ENCODE results near the gene CRACR2A. TPM values are rescaled to one million over a fixed set of nuclear protein-coding genes. Genes with fewer than 3 reads are reported as not detected.

The CRACR2A gene
- total and polyA plus RNA-seq, 2 of the 8 experiments (the other 6 are each of a cell fraction or from before 2014, with no cell fraction given): 0.85 to 3.2 TPM

GRCh38 chr12:3651585-3652424 lies 101.1 kb downstream of the CRACR2A start:
- TF ChIP-seq GTF2F1 (IDR thresholded peaks at IDR 0.05; ENCODE audit: borderline replicate concordance, low read depth, low read length) (no peak), POLR2A (IDR thresholded peaks at IDR 0.05; ENCODE audit: control extremely low read depth in 1 of 2, low read depth in 2 of 2, low read length in 2 of 2) (no peak)
- Histone ChIP-seq H3K79me1 (ENCODE audit: low read depth, low read length) (no peaks in the 10 kb centered on the region), H3K4me3 (ENCODE audit: extremely low read depth in 1 of 4, insufficient read depth in 2 of 4, low read depth in 3 of 4, low read length in 4 of 4) (no peak overlapping the region), H4K20me1 (replicated peaks in 1 of 2; ENCODE audit: control insufficient read depth in 1 of 2, insufficient read depth in 2 of 2, low read length in 2 of 2) (peaks cover 0 to 1% of the 10 kb centered on the region in 2 experiments), H3K23me2 (ENCODE audit: low read depth, low read length) (no peaks in the 10 kb centered on the region), H3K18ac (ENCODE audit: extremely low read depth, low read length) (no peak overlapping the region), H3K14ac (ENCODE audit: insufficient read length) (no peak overlapping the region), H2BK15ac (ENCODE audit: low read length) (no peak overlapping the region), H2BK12ac (ENCODE audit: low read depth, low read length) (no peak overlapping the region), H4K91ac (replicated peaks; ENCODE audit: insufficient read length, low read length) (no peak overlapping the region), H3K36me3 (ENCODE audit: control insufficient read depth in 2 of 4, insufficient read depth in 4 of 4, low read length in 3 of 4) (no peaks in the 10 kb centered on the region), H3K23ac (ENCODE audit: insufficient read length) (no peak overlapping the region), H2AFZ (ENCODE audit: low read length) (no peak overlapping the region), H3K4ac (replicated peaks; ENCODE audit: insufficient read length, low read depth, low read length) (no peak overlapping the region), H2BK20ac (ENCODE audit: low read length) (no peak overlapping the region), H3K27ac (ENCODE audit: low read depth, low read length) (no peak overlapping the region), H3K9ac (replicated peaks in 1 of 4; ENCODE audit: extremely low read depth in 1 of 4, low read depth in 3 of 4, low read length in 3 of 4) (no peak overlapping the region; a peak in 1 of 7 replicates), H3K4me1 (replicated peaks in 1 of 4; ENCODE audit: control insufficient read depth in 3 of 4, insufficient read depth in 4 of 4, low read length in 3 of 4) (no peaks in the 10 kb centered on the region), H3K79me2 (ENCODE audit: control insufficient read depth in 1 of 2, insufficient read depth in 2 of 2, low read length in 2 of 2) (no peaks in the 10 kb centered on the region), H3K9me3 (ENCODE audit: insufficient read depth in 2 of 2, low read depth in 1 of 2, low read length in 1 of 2) (no peaks in the 10 kb centered on the region), H3K4me2 (ENCODE audit: insufficient read depth in 1 of 2, low read depth in 2 of 2, low read length in 2 of 2) (no peak overlapping the region), H3K56ac (replicated peaks; ENCODE audit: insufficient read length, low read depth, low read length) (no peak overlapping the region), H2AK5ac (ENCODE audit: low read depth, low read length) (no peak overlapping the region), H3K27me3 (replicated peaks in 1 of 4; ENCODE audit: control insufficient read depth in 3 of 4, extremely low read depth in 1 of 4, insufficient read depth in 3 of 4, low read length in 3 of 4) (no peaks in the 10 kb centered on the region), H4K5ac (ENCODE audit: insufficient read length, low read depth, low read length) (no peak overlapping the region), H2BK5ac (ENCODE audit: low read depth, low read length) (no peak overlapping the region), H2BK120ac (replicated peaks; ENCODE audit: low read depth, low read length) (no peak overlapping the region), H4K8ac (ENCODE audit: extremely low read depth, insufficient read depth, low read length) (no peak overlapping the region)
- 82% methylated on average over 6 of the region's 6 CpGs; no CpG with 5 or more reads in 1 of the 2 experiments for WGBS, 2 experiments (ENCODE audit: extremely low coverage in 1 of 2, insufficient coverage in 1 of 2, insufficient read length in 1 of 2, insufficient replicate concordance in 2 of 2, low coverage in 1 of 2, low lambda C conversion rate in 2 of 2, missing lambda C conversion rate in 1 of 2)
- ChIA-PET CTCF (ENCODE audit: partially characterized antibody) (interaction anchor here (0.5 to 2.2 kb wide), 13 partner anchors 14 to 1257 kb away, joined by 3 to 9 read pairs (median 4); no protein-coding TSS in a partner anchor), POLR2A (ENCODE audit: partially characterized antibody) (interaction anchor here (0.7 kb wide), 1 partner anchor 339 kb away, joined by 3 read pairs; no protein-coding TSS in a partner anchor)
- DNase-seq (ENCODE audit: low read depth in 1 of 2, low spot score in 2 of 2) (no peak), FAIRE-seq (no peak)
